ENCODE results near the gene SLC17A1.

Gene SLC17A1

DNA sequence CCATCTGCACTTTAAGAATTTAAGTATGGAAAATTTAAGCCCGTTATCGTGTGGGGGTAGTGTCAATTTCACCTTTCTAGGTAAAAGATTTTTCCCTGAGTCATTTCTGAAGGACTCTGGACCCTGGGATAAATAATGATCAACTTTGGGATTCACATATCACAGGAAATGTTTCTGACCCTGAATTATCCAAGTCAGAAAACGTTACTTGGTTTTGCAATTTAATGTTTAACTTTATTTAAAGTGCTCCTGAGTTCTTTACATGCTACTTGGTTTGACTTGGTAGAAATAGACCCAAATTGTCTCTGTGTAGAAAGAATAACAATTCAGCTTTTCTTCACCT lies 43.7 kb upstream of the SLC17A1 start:
- no peak overlapping the region for H3K27ac ChIP-seq (ENCODE audit: poor library complexity, severe bottlenecking)
- no peaks in the 10 kb centered on the region for H3K36me3 ChIP-seq (ENCODE audit: low read depth)
- TF ChIP-seq, protein P1, sequence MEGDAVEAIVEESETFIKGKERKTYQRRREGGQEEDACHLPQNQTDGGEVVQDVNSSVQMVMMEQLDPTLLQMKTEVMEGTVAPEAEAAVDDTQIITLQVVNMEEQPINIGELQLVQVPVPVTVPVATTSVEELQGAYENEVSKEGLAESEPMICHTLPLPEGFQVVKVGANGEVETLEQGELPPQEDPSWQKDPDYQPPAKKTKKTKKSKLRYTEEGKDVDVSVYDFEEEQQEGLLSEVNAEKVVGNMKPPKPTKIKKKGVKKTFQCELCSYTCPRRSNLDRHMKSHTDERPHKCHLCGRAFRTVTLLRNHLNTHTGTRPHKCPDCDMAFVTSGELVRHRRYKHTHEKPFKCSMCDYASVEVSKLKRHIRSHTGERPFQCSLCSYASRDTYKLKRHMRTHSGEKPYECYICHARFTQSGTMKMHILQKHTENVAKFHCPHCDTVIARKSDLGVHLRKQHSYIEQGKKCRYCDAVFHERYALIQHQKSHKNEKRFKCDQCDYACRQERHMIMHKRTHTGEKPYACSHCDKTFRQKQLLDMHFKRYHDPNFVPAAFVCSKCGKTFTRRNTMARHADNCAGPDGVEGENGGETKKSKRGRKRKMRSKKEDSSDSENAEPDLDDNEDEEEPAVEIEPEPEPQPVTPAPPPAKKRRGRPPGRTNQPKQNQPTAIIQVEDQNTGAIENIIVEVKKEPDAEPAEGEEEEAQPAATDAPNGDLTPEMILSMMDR (IDR thresholded peaks at IDR 0.05; ENCODE audit: poor library complexity, severe bottlenecking) = no peak
- no peak for ATAC-seq (ENCODE audit: low read depth)
- no peak for DNase-seq (ENCODE audit: low spot score)
- no peak overlapping the region for H3K4me3 ChIP-seq (ENCODE audit: severe bottlenecking)
- no peaks in the 10 kb centered on the region for H3K9me3 ChIP-seq (ENCODE audit: severe bottlenecking)
- H3K27me3 ChIP-seq (ENCODE audit: insufficient read depth, poor library complexity, severe bottlenecking) = no peaks in the 10 kb centered on the region
- H3K4me1 ChIP-seq (ENCODE audit: insufficient read depth, poor library complexity, severe bottlenecking) = no peaks in the 10 kb centered on the region

DNA sequence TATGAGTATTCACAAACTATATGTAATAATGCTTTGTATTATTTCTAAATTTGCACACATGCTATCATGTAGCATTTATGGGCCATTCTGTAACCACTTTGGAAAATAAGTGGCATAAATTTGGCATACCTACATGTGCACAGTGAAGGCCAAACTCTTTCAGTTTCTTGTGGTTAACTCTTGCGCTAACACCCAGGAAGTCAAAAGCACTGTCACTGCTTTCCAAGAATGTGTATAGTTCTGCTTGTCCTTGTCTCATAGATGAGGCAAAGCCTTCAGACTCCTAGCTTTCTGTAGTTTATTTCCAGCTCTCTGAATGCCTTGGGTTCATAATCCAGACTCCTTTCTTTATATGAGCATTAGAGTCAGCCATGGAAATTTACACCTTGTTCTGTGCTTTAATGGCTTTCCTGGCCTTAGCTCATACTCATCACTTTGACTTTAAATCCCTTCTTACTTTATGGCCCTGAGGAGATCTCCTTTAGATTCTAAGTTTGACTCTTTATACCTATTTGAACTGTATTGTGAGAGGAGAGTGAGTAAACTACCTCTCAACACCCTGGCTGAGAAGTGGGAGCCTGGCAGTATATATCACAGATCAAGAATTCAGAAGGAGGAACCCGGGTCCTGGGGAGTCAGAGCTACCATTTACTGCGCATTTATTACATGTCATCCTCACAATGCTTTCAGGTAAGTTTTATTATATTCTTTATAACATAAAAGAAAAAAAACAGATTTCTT lies 43.1 kb upstream of the SLC17A1 start:
- no peaks in the 10 kb centered on the region for H3K27me3 ChIP-seq (ENCODE audit: insufficient read depth, poor library complexity, severe bottlenecking)
- no peak overlapping the region for H3K27ac ChIP-seq (ENCODE audit: poor library complexity, severe bottlenecking)
- no peaks in the 10 kb centered on the region for H3K4me1 ChIP-seq (ENCODE audit: insufficient read depth, poor library complexity, severe bottlenecking)
- TF ChIP-seq, protein P1 (IDR thresholded peaks at IDR 0.05; ENCODE audit: poor library complexity, severe bottlenecking) = no peak
- H3K36me3 ChIP-seq (ENCODE audit: low read depth) = no peaks in the 10 kb centered on the region
- H3K4me3 ChIP-seq (ENCODE audit: severe bottlenecking) = no peak overlapping the region
- ATAC-seq (ENCODE audit: low read depth) (no peak), DNase-seq (ENCODE audit: low spot score) (no peak)
- H3K9me3 ChIP-seq (ENCODE audit: severe bottlenecking) = no peaks in the 10 kb centered on the region

DNA sequence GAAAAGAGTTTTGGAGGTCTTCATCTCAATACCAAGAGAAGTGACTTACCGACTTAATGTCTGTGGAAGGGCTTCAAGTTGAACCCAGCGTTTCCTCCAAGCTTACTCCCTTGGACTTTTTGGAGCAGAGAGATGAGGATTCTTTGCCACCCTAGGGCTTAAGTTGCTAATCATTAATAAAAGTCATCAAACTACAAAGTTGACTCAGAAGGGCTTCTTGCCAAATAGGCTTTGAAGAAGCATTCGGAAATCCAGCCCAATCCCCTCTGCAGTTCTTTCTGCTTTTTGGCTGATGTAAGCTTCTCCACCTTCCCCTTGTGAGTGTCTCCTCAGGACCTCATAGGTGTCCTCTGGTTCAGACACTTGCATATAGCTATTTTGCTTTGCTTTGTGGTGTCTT lies 42.3 kb upstream of the SLC17A1 start, which contains the start of gene SLC17A3:
Gene SLC17A3, minus strand, starts transcription at position 126 of the 400 bp plus-strand sequence. CDS start 5,856 bp downstream, outside the sequence.
- H3K9me3 ChIP-seq (ENCODE audit: severe bottlenecking) = no peaks in the 10 kb centered on the region
- DNase-seq (ENCODE audit: low spot score) (no peak), ATAC-seq (ENCODE audit: low read depth) (no peak)
- TF ChIP-seq, protein P1 (IDR thresholded peaks at IDR 0.05; ENCODE audit: poor library complexity, severe bottlenecking) = no peak
- no peaks in the 10 kb centered on the region for H3K36me3 ChIP-seq (ENCODE audit: low read depth)
- H3K4me1 ChIP-seq (ENCODE audit: insufficient read depth, poor library complexity, severe bottlenecking) = no peaks in the 10 kb centered on the region
- H3K27ac ChIP-seq (ENCODE audit: poor library complexity, severe bottlenecking) = no peak within 1 kb of the TSS
- no peaks in the 10 kb centered on the region for H3K27me3 ChIP-seq (ENCODE audit: insufficient read depth, poor library complexity, severe bottlenecking)
- no peak within 1 kb of the TSS for H3K4me3 ChIP-seq (ENCODE audit: severe bottlenecking)

DNA sequence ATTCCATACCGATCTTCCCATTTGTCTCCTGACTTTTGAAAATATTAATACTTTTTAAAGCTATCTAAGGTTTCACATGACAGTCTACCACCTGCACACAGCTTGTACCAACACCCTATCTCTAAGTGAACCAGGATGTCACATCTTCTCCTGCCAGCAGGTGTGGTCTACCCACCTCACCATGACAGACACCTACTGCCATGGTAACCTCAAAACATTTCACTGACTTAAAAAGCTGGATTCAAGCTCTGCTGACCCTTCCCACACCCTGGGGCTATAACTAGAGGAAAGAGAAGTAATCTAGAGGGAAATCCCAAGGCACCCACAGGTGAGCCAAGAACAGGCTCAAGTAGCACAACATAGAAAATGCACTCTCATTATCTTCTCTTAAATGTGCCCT lies 41.0 kb upstream of the SLC17A1 start:
- no peaks in the 10 kb centered on the region for H3K4me1 ChIP-seq (ENCODE audit: insufficient read depth, poor library complexity, severe bottlenecking)
- H3K4me3 ChIP-seq (ENCODE audit: severe bottlenecking) = no peak overlapping the region
- H3K9me3 ChIP-seq (ENCODE audit: severe bottlenecking) = no peaks in the 10 kb centered on the region
- no peak for DNase-seq (ENCODE audit: low spot score)
- TF ChIP-seq, protein P1 (IDR thresholded peaks at IDR 0.05; ENCODE audit: poor library complexity, severe bottlenecking) = no peak
- H3K36me3 ChIP-seq (ENCODE audit: low read depth) = no peaks in the 10 kb centered on the region
- H3K27ac ChIP-seq (ENCODE audit: poor library complexity, severe bottlenecking) = no peak overlapping the region
- H3K27me3 ChIP-seq (ENCODE audit: insufficient read depth, poor library complexity, severe bottlenecking) = no peaks in the 10 kb centered on the region
- no peak for ATAC-seq (ENCODE audit: low read depth)

DNA sequence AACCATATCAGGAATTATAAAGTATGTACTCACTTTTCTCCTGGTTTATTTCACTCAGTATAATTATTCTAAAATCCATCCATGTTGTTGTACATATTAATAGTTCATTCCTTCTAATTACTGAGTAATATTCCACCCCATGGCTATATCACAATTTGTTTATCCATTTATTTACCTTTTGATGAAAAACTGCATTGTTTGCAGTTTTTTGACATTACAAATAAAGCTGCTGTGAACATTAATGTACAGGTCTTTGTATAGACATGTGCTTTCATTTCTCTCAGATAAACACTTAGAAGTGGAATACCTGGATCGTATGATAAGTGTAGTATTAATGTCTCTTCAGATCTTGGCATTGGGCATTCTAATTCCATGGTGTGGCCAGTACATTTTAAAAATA lies 38.0 kb upstream of the SLC17A1 start:
- H3K27me3 ChIP-seq (ENCODE audit: insufficient read depth, poor library complexity, severe bottlenecking) = peaks cover 3% of the 10 kb centered on the region
- H3K9me3 ChIP-seq (ENCODE audit: severe bottlenecking) = no peaks in the 10 kb centered on the region
- no peak overlapping the region for H3K27ac ChIP-seq (ENCODE audit: poor library complexity, severe bottlenecking)
- no peak overlapping the region for H3K4me3 ChIP-seq (ENCODE audit: severe bottlenecking)
- ATAC-seq (ENCODE audit: low read depth) (no peak), DNase-seq (ENCODE audit: low spot score) (no peak)
- H3K4me1 ChIP-seq (ENCODE audit: insufficient read depth, poor library complexity, severe bottlenecking) = no peaks in the 10 kb centered on the region
- TF ChIP-seq, protein P1 (IDR thresholded peaks at IDR 0.05; ENCODE audit: poor library complexity, severe bottlenecking) = no peak
- H3K36me3 ChIP-seq (ENCODE audit: low read depth) = no peaks in the 10 kb centered on the region

Measured in RWPE2 (cell line).